ENCODE measurements around the gene TBPL1.

- TF ChIP-seq CTCF (IDR thresholded peaks at IDR 0.05): no peak
- no peak for TF ChIP-seq POLR2A (IDR thresholded peaks at IDR 0.05)
Measured at GRCh38 chr6:133959667-133960368, 6.8 kb downstream of the TBPL1 start.
